HS-5 (cell line): Measurements from ENCODE around the gene CBFB.

Experiments used
- DNase-seq: peaks from one replicate; pipeline ENCODE4 v3.0.0-alpha.2; 2012; ENCODE audit warnings: low read depth

Gene CBFB

GRCh38 chr16:67016681-67017420, 12.1 kb upstream of the CBFB start:
- DNase-seq: no peak

GRCh38 chr16:67017421-67017750, 11.6 kb upstream of the CBFB start:
- no peak for DNase-seq

GRCh38 chr16:67017810-67018488, 11.0 kb upstream of the CBFB start:
- peak; percentile 81 for DNase-seq

- DNase-seq: no peak
Observed at GRCh38 chr16:67019171-67019570, 9.8 kb upstream of the CBFB start.

GRCh38 chr16:67021321-67021720, 7.6 kb upstream of the CBFB start:
- DNase-seq: no peak

- no peak for DNase-seq
Observed at GRCh38 chr16:67022531-67023214, 6.3 kb upstream of the CBFB start.

- DNase-seq: no peak
Observed at GRCh38 chr16:67023689-67024088, 5.3 kb upstream of the CBFB start.

GRCh38 chr16:67024384-67025209, 4.4 kb upstream of the CBFB start:
- no peak for DNase-seq

- no peak for DNase-seq
Observed at GRCh38 chr16:67025210-67025550, 3.8 kb upstream of the CBFB start.

GRCh38 chr16:67026570-67026969, 2.4 kb upstream of the CBFB start:
- no peak for DNase-seq

GRCh38 chr16:67027046-67027445, 1.9 kb upstream of the CBFB start:
- no peak for DNase-seq

- no peak for DNase-seq
Observed at GRCh38 chr16:67028167-67028695, 718 bp upstream of the CBFB start.

GRCh38 chr16:67029254-67030096, 526 bp downstream of the CBFB start:
- no peak for DNase-seq

- no peak for DNase-seq
Observed at GRCh38 chr16:67030221-67030962, 1.4 kb downstream of the CBFB start.

- DNase-seq: no peak
Observed at GRCh38 chr16:67034487-67034886, 5.5 kb downstream of the CBFB start.

- no peak for DNase-seq
Observed at GRCh38 chr16:67035364-67035763, 6.4 kb downstream of the CBFB start.

- DNase-seq: no peak
Observed at GRCh38 chr16:67036323-67036741, 7.4 kb downstream of the CBFB start.

- no peak for DNase-seq
Observed at GRCh38 chr16:67039260-67040020, 10.5 kb downstream of the CBFB start.

GRCh38 chr16:67040166-67040565, 11.2 kb downstream of the CBFB start:
- DNase-seq: no peak

- DNase-seq: no peak
Observed at GRCh38 chr16:67040906-67041305, 12.0 kb downstream of the CBFB start.
